Esophagus squamous epithelium (tissue), 4 donors: ENCODE measurements around the gene ABTB1.

Experiments
- POLR2A ChIP-seq, 4 donors: fragments of 450-650 bp; IDR thresholded peaks; one replicate each; pipeline ENCODE4 v1.6.1; 2017; ENCODE audit warnings: antibody characterized with exemption in 4 of 4, mild to moderate bottlenecking in 4 of 4, moderate library complexity in 3 of 4
- TF ChIP-seq, protein P1 (sequence below), 6 experiments: fragments of 450-650 bp in 4 of 6; fragments of 200-600 bp in 2 of 6; sonication (generic) in 2 of 6; IDR thresholded peaks; one replicate each; pipeline ENCODE4 v1.5.1; 2016 to 2019; ENCODE audit warnings: antibody characterized with exemption in 6 of 6, mild to moderate bottlenecking in 4 of 6, moderate library complexity in 4 of 6

DNA sequence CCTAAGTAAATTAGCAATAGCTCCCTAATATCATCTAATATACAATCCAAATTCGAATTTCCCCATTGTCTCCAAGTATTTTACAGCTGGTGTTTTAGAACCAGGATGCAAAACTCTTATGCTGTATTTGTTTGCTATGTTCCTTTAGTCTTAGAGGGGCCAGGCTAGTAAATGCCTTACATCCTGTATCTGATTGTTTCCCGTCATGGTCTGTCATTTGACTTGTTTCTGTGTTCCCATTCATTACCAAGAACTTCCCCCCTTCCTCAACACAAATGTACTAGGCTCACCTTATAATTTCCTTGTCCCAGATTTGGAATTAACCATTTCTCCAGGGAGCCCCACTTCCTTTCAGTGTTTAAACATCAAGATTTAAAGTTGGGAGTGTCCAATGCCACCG is 54.1 kb downstream of the ABTB1 start:
- TF ChIP-seq, protein P1, sequence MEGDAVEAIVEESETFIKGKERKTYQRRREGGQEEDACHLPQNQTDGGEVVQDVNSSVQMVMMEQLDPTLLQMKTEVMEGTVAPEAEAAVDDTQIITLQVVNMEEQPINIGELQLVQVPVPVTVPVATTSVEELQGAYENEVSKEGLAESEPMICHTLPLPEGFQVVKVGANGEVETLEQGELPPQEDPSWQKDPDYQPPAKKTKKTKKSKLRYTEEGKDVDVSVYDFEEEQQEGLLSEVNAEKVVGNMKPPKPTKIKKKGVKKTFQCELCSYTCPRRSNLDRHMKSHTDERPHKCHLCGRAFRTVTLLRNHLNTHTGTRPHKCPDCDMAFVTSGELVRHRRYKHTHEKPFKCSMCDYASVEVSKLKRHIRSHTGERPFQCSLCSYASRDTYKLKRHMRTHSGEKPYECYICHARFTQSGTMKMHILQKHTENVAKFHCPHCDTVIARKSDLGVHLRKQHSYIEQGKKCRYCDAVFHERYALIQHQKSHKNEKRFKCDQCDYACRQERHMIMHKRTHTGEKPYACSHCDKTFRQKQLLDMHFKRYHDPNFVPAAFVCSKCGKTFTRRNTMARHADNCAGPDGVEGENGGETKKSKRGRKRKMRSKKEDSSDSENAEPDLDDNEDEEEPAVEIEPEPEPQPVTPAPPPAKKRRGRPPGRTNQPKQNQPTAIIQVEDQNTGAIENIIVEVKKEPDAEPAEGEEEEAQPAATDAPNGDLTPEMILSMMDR (IDR thresholded peaks at IDR 0.05) = no peak
- no peak for TF ChIP-seq POLR2A (IDR thresholded peaks at IDR 0.05)
